ENCODE measurements around the gene ADGRE2. TPM values are rescaled to one million over a fixed set of nuclear protein-coding genes. Genes with fewer than 3 reads are reported as not detected.
"Not testable (repeated sequence)": the region's sequence is repeated elsewhere in the genome, so short reads cannot be mapped to it uniquely, and the experiment has no call there.

The ADGRE2 gene
- total RNA-seq (0.09 TPM in 1 of 2 replicates, not detected in the other), polyA plus RNA-seq (0.04 TPM in 1 of 2 replicates, not detected in the other)

DNA sequence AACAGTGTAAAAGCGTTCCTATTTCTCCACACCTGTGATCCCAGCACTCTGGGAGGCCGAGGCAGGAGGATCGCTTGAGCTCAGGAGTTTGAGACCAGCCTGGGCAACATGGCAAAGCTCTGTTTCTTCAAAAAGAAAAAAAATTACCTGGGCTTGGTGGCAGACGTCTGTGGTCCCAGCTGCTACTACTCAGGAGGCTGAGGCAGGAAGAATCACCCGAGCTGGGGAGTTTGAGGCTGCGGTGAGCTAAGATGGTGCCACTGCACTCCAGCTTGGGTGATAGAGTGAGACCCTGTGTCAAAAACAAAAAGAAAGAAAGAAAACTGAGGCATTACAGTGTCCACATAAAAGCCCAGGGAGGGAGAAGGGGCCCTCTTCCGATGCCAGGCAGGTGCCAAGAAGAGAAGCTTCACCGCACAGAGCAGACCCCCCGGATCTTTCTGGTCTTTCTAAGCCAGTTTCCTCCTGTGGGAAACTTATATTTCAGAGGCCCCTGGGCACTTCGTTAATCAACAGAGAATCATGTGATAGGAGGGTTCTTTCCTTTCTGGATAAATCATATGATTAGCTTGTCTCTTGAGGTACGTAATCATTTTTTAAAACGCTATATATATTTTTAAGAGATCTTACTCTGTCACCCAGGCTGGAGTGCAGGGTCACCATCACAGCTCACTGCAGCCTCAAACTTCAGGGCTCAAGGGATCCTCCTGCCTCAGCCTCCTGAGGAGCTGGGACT, at the start of gene ADGRE2:
Gene ADGRE2 (minus strand): TSS at position 451 of the 736 bp plus-strand sequence. CDS start 1,804 bp downstream, outside the sequence.
- peaks cover 23% of the 10 kb centered on the region for H3K27me3 ChIP-seq
- H3K36me3 ChIP-seq; DNase-seq (ENCODE audit: low read depth in 1 of 2, low spot score in 1 of 2); H3K9me3 ChIP-seq (ENCODE audit: low read depth); H3K4me1 ChIP-seq (ENCODE audit: low read depth); H3K27ac ChIP-seq; H3K4me3 ChIP-seq: not testable (repeated sequence)

GRCh38 chr19:14826006-14826405, 47.6 kb upstream of the ADGRE2 start:
- Histone ChIP-seq H3K4me3 (no peak overlapping the region), H3K36me3 (no peaks in the 10 kb centered on the region), H3K9me3 (ENCODE audit: low read depth) (no peaks in the 10 kb centered on the region), H3K27me3 (no peaks in the 10 kb centered on the region), H3K4me1 (ENCODE audit: low read depth) (no peaks in the 10 kb centered on the region), H3K27ac (no peak overlapping the region)
- no peak for TF ChIP-seq CTCF (IDR thresholded peaks at IDR 0.05; ENCODE audit: low read depth, low read length)
- no peak for DNase-seq (ENCODE audit: low read depth in 1 of 2, low spot score in 1 of 2)

GRCh38 chr19:14821937-14822336, 43.6 kb upstream of the ADGRE2 start:
- no peaks in the 10 kb centered on the region for H3K9me3 ChIP-seq (ENCODE audit: low read depth)
- no peaks in the 10 kb centered on the region for H3K36me3 ChIP-seq
- H3K4me1 ChIP-seq (ENCODE audit: low read depth): no peaks in the 10 kb centered on the region
- H3K4me3 ChIP-seq: no peak overlapping the region
- H3K27ac ChIP-seq: no peak overlapping the region
- no peak for TF ChIP-seq CTCF (IDR thresholded peaks at IDR 0.05; ENCODE audit: low read depth, low read length)
- DNase-seq (ENCODE audit: low read depth in 1 of 2, low spot score in 1 of 2): peak in 1 of 2 donors; percentile 38
- H3K27me3 ChIP-seq: no peaks in the 10 kb centered on the region

- no peaks in the 10 kb centered on the region for H3K4me1 ChIP-seq (ENCODE audit: low read depth)
- DNase-seq (ENCODE audit: low read depth in 1 of 2, low spot score in 1 of 2): no peak
- H3K27me3 ChIP-seq: no peaks in the 10 kb centered on the region
- no peak for TF ChIP-seq CTCF (IDR thresholded peaks at IDR 0.05; ENCODE audit: low read depth, low read length)
- H3K4me3 ChIP-seq: no peak overlapping the region
- H3K27ac ChIP-seq: no peak overlapping the region
- no peaks in the 10 kb centered on the region for H3K36me3 ChIP-seq
- H3K9me3 ChIP-seq (ENCODE audit: low read depth): no peaks in the 10 kb centered on the region
These were observed 40.2 kb upstream of the ADGRE2 start for GRCh38 chr19:14818588-14818987.

GRCh38 chr19:14817052-14817451, 38.7 kb upstream of the ADGRE2 start:
- Histone ChIP-seq H3K4me1 (ENCODE audit: low read depth) (no peaks in the 10 kb centered on the region), H3K27ac (no peak overlapping the region), H3K27me3 (no peaks in the 10 kb centered on the region), H3K4me3 (no peak overlapping the region), H3K36me3 (no peaks in the 10 kb centered on the region), H3K9me3 (ENCODE audit: low read depth) (no peaks in the 10 kb centered on the region)
- no peak for TF ChIP-seq CTCF (IDR thresholded peaks at IDR 0.05; ENCODE audit: low read depth, low read length)
- no peak for DNase-seq (ENCODE audit: low read depth in 1 of 2, low spot score in 1 of 2)

DNA sequence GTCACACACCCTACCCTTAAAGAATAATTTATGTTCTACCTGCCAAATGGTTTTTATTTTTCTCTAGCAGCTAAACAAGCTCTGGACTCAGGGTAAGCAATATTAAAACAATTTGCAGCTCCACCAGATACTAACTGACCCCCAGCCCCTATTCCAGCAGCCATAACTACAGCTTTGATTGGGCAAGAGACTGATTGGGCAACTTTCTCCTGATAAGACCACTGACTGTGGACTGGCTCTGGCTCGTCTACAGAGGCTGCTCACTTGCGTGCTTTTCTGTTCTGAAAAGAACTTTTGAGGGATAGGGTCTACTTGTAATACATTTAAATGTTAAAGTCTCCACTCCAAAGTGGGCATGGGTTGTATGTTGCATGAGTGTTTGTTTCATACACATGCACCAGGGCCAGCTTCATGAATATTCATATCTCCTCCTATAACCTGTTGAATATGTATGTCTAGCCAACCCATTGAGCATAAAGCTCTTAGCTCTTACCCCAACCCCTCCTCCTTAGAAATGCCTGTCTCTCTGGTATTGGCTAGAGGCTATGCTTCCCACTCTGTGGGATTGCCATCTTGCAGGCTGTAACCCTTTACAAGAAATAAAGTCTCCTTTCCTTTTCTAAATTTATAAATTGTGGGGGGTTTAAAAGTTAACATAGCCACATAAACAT, 36.8 kb upstream of the ADGRE2 start:
- no peaks in the 10 kb centered on the region for H3K27me3 ChIP-seq
- H3K36me3 ChIP-seq: no peaks in the 10 kb centered on the region
- no peak overlapping the region for H3K27ac ChIP-seq
- TF ChIP-seq CTCF (IDR thresholded peaks at IDR 0.05; ENCODE audit: low read depth, low read length): no peak
- no peaks in the 10 kb centered on the region for H3K9me3 ChIP-seq (ENCODE audit: low read depth)
- H3K4me1 ChIP-seq (ENCODE audit: low read depth): no peaks in the 10 kb centered on the region
- no peak overlapping the region for H3K4me3 ChIP-seq
- peak in 1 of 2 donors; percentile 29 for DNase-seq (ENCODE audit: low read depth in 1 of 2, low spot score in 1 of 2)
